GM19463 (cell line): ENCODE data around the gene GPR42.
A peak's percentile ranks its signal among the peaks of the same experiment; 100 is the strongest.

Experiments
- ATAC-seq: cut with Tn5 transposase; IDR thresholded peaks from one replicate; pipeline ENCODE4 v1.9.1; 2021; ENCODE audit warnings: mild to moderate bottlenecking, moderate library complexity; ENCODE audit not compliant: unreplicated experiment

Gene GPR42, protein sequence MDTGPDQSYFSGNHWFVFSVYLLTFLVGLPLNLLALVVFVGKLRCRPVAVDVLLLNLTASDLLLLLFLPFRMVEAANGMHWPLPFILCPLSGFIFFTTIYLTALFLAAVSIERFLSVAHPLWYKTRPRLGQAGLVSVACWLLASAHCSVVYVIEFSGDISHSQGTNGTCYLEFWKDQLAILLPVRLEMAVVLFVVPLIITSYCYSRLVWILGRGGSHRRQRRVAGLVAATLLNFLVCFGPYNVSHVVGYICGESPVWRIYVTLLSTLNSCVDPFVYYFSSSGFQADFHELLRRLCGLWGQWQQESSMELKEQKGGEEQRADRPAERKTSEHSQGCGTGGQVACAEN

GRCh38 chr19:35370722-35371121 lies at the start of gene GPR42:
TSS of gene GPR42 (plus strand) at chr19:35371068. CDS start at chr19:35371360, 292 bp downstream.
- no peak for ATAC-seq

- no peak for ATAC-seq
These were observed 49.6 kb upstream of the GPR42 start for GRCh38 chr19:35321291-35321690.

DNA sequence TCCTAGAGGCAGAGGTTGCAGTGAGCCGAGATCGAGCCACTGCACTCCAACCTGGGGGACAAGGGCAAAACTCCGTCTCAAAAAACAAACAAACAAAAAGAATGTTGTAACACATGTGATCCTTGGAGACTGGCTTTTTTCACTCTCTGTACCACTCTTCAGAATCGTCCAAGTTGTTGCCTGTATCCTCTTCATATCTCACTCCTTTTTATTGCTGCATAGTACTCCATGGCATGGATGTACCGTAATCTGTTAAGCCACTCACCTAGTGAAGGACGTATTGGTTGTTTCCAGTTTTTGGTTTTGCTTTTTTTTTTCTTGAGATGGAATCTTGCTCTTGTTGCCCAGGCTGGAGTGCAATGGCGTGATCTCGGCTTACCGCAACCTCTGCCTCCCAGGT lies 48.9 kb upstream of the GPR42 start:
- ATAC-seq = no peak

GRCh38 chr19:35327642-35328041 lies 43.2 kb upstream of the GPR42 start:
- no peak for ATAC-seq

- ATAC-seq = no peak
These were observed 42.0 kb upstream of the GPR42 start, which contains the start of gene CD22 for GRCh38 chr19:35328851-35329285. TSS of gene CD22 (plus strand) at chr19:35329187. CDS start at chr19:35332041, 2,854 bp downstream.

GRCh38 chr19:35329323-35329722 lies 41.5 kb upstream of the GPR42 start:
- ATAC-seq = no peak

- ATAC-seq = peak; percentile 57
These were observed 40.4 kb upstream of the GPR42 start for GRCh38 chr19:35330475-35330874.

GRCh38 chr19:35331551-35332214 lies 39.2 kb upstream of the GPR42 start:
- ATAC-seq = no peak

DNA sequence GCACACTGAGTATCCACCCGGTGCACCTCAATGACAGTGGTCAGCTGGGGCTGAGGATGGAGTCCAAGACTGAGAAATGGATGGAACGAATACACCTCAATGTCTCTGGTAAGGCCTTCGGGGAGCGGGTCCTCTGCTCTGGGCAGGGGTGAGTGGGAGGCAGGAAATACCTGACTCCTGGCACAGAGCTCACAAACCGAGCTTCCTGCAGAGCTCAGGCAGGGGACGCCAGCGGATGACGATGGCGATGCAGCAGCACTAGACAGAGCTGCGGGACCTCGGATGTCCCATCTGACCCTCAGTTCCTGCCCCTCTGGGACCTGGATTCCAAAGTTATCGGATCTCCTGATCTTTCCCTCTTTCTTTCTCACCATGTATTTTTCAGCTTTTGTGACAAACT lies 38.1 kb upstream of the GPR42 start:
- no peak for ATAC-seq

GRCh38 chr19:35334144-35334753 lies 36.6 kb upstream of the GPR42 start:
- no peak for ATAC-seq

- no peak for ATAC-seq
These were observed 34.5 kb upstream of the GPR42 start for GRCh38 chr19:35336166-35336955.

GRCh38 chr19:35337097-35337983 lies 33.5 kb upstream of the GPR42 start:
- no peak for ATAC-seq

- no peak for ATAC-seq
These were observed 32.9 kb upstream of the GPR42 start for GRCh38 chr19:35337984-35338296.

DNA sequence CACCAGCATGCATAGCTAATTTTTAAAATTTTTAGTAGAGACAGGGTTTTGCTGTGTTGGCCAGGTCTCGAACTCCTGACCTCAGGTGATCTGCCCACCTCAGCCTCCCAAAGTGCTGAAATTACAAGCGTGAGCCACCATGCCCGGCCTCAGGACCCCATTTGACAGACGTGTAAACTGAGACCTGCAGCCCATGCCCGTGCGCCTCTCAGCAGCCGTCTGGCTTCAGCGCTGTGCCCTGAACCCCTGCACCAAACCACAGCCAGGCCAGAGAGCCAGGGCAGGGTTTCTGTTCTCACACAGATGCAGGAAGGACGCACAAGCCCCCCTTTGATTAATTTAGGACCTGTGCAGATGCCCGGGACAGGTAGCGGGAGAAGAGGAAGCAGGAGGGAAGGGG lies 30.4 kb upstream of the GPR42 start:
- ATAC-seq = no peak

DNA sequence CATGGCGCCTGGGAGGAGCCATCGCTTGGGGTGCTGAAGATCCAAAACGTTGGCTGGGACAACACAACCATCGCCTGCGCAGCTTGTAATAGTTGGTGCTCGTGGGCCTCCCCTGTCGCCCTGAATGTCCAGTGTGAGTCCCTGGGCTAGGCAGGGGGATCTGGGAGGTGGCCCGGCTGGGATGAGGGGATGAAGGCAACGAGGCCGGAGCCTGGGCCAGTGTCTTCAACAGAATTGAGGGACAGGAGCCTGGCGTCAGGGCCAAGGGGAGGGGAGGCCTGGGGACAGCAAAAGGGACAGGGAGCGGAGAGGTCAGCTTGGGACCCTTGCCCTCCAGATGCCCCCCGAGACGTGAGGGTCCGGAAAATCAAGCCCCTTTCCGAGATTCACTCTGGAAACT lies 29.9 kb upstream of the GPR42 start:
- no peak for ATAC-seq

DNA sequence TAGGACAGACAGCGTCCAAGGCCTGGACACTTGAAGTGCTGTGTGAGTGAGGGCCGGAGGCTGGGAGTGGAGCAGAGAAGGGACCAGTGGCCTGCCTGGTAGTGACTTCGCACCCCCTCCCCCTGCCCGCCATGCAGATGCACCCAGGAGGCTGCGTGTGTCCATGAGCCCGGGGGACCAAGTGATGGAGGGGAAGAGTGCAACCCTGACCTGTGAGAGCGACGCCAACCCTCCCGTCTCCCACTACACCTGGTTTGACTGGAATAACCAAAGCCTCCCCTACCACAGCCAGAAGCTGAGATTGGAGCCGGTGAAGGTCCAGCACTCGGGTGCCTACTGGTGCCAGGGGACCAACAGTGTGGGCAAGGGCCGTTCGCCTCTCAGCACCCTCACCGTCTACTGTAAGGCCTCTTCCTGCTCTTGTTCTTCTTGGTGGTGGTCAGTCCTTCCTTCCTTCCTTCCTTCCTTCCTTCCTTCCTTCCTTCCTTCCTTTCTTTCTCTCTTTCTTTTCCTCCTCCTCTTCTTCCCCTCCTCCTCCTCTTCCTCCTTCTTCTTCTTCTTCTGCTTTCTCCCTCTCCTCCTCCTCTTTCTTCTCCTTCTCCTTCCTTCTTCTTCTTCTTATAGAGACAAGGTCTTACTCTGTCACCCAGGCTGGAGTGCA lies 29.2 kb upstream of the GPR42 start:
- no peak for ATAC-seq

DNA sequence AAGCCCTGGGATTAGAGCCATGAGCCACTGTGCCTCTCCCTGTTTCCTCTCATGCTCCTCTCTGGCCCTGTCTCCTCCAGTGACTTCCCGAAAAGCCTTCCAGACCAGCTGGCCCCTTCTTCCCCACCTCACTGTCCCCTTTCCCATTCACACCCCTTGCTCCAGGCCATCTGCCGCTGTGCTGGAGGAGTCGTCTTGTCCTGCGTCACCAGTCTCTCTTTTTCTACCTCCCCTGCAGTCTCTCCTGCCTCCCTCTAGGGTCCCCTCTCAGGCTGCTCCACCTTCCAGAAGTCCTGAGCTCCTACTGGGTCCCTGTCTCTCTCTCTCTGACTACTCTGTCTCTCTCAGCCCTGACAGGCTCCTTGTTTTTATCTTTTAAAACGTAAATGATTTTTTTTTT lies 28.4 kb upstream of the GPR42 start:
- no peak for ATAC-seq

DNA sequence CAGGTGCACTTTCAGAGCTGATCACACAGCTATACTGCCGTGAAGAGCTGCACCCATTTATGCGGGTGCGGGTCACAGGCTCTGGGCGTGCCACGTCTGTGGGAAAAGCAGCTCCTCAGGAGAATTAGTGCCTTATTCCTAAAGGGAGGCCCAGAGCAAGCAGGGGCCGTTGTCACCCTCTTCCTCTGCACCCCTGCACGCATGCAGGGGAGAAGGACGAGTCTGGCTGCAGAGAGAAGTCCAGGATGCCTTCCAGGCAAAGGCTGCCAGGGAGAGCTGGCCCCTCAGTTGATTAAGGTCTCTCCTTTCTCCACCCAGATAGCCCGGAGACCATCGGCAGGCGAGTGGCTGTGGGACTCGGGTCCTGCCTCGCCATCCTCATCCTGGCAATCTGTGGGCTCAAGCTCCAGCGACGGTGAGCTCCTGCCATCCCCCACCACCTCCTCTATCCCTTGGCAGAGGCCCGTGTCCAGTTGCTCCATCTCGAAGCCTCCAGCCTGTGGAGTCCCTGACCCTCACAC lies 26.3 kb upstream of the GPR42 start:
- no peak for ATAC-seq

GRCh38 chr19:35345671-35346111 lies 25.2 kb upstream of the GPR42 start:
- no peak for ATAC-seq
